HT-29 (cell line): Measurements from ENCODE around the gene HEXB. TPM values are rescaled to one million over a fixed set of nuclear protein-coding genes. Genes with fewer than 3 reads are reported as not detected.
"Not testable (repeated sequence)": the region's sequence is repeated elsewhere in the genome, so short reads cannot be mapped to it uniquely, and the experiment has no call there.

Experiments used
- DNase-seq: peaks from one replicate; pipeline ENCODE4 v3.0.0-alpha.2; 2015; ENCODE audit warnings: low spot score
- total RNA-seq: library from RNA; depleted of rRNA; stranded (reverse); fragments of >200 nt; shearing (Covaris generic); gene quantifications from 2 replicates; pipeline ENCODE4 v1.2.3, GENCODE V29; 2014

The HEXB gene
- total RNA-seq, 1 experiment from 2014 or later = 238 TPM

DNA sequence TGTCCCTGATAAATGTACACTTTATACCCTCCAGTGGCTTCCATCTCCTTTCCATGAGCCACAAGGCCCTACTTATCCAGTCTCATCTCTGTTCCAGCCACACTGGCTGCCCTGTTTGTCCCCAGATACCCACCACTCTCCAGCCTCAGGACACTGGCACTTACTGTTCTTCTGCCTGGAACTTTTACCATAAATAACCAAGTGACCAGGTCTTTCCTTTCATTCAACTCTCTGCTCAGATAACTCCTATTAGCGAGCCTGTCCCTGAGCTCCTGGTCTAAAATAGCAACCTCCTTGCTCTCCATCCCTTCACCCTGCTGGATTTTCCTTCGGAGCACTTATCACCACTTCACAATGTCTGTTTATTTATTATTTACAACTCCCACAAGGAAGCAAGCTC lies 27.9 kb upstream of the HEXB start:
- no peak for DNase-seq

DNA sequence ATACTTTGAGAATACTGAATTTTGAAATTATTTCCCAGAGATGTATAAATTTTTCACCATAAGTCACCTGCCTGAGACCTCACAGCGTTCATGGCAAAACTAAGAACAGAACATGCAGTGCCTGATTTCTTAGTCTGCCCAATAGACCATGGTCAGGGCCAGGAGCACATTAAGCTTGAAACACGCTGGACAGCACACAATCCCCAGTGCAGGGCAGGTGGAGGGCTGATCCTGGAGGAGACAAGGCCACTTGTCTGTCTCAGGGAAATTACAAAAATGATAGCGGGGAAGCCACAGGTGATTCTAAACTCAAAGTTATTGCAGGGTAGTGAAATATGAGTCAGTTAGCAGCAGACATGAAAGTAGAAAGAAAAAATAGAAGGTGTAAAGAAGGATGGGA lies 25.9 kb upstream of the HEXB start:
- no peak for DNase-seq

DNA sequence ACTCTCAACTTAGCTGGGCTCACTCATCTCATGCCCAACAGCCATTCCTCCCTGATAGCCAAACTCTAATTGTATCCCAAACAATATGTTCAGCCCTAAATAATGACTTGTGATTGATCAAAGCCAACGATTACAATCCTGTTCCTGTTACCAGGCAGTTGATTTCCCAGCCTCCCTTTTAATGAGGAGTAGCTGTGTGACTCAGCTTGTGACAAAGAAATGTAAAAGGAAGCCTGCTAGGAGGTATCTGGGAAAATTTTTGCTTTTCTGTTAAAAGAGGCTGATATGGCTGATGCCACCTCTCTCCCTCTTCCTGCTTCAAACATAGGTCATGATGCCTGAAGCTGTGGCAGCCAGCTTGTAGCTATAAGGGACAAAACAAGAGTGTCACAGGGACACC lies 24.9 kb upstream of the HEXB start:
- no peak for DNase-seq

DNA sequence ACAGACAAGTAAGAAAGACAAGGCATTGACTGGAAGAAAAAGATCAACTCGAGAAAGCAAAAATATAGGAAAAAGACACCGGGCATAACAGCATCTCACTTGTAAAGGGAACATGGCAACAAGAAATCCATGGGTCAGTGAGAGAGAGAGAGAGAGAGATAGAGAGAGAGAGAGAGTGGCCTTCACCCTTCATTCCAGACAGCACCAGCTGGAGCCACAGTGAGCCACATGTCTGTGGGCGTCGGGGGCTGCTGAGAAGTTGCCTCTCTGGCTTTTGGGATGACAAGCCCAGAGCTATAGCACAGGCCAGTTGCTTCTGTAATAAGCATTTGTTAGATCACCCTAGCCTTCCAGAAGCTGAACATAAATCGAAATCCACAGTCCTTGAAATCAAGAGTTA lies 24.2 kb upstream of the HEXB start:
- DNase-seq = no peak

DNA sequence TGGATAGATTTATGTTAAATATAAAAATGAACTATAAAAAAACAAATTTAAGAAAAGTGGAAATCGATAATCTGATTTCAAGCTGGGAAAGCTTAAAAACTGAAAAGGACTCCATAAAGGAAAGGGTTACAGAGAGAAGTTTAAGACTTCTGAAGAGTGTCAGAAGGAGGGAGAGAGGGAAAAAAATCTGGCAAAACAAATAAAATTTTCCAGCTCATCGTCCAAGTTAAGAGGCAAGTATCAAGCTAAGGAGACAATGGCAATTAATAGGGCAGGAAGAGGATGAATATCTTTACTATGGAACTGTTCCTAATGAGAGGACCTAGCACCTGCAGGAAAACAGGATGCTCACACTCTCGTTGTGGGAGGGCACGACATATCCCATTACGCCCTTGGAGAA lies 20.5 kb upstream of the HEXB start:
- DNase-seq = no peak

DNA sequence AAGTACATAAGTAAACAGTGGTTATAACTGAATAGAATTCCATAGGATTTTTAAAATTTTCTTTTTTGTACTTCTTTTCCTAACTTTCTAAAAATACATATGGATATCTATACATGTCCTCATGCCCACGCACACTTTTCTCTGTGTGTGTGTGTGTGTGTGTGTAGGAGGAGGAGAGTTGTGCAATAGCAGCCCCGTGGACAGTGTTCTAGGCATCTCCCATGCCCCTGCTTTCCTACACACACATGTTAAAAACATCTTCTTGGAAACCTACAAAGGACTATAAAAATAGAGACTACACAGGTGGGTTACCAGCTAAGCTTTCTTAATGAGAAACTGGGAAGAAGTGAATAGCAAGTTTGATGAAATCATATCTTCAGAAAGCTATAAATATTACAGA lies 19.8 kb upstream of the HEXB start:
- no peak for DNase-seq

DNA sequence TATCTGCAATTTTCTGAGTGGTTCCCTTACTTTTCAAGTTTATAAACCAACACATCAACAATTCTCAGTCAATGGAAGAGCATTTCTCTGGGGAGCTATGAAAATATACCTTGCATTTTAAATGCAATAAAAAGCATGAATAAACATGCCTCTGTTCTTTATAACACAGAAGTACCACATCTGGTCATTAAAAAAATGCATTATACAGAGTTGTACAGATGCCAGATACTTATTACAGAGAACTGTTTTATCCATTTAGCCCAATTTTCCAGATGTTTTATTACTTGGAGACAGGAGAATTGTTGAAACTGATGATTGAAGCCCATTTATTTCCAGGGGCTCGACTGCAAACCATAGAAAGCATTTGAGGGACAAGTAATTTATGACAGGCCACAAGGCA lies 19.2 kb upstream of the HEXB start:
- no peak for DNase-seq

DNA sequence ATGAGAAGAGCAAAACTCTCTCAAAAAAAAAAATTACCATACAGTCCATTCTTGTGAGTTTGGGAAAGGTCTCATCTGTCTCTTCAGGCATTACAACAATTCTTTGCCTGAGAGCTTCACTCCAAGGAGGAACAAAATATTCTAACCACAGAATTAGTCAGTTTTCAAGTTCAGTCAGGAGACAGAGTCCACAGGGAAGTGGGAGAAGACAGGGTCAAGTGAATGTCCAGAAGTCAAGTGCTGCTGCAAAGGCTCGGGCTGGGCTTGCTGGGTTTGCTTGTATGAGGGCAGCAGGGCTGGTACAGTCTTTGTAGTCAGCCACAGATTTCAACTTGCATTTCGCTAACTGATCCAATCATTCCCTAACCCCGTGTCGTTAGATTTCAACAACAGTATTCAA lies 17.6 kb upstream of the HEXB start:
- no peak for DNase-seq

DNA sequence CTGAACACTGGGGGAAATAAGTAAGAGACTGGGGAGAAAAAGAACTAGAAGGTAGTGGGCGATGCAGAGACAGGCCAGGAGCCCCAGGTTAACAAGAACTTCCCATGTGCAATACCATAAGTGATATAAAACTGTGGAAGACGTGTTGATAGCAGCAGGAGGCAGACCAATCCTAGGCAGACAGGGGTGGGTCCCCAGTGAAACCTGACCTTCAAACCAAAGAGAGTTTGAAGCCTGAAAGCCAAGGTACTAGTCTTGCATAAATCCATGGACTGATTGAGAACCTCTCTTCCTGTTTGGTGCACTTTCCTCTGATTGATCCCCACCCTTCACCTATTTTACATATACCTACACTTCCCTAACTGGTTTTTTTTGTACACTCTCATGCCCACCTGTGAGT lies 15.2 kb upstream of the HEXB start:
- DNase-seq = peak; percentile 83

DNA sequence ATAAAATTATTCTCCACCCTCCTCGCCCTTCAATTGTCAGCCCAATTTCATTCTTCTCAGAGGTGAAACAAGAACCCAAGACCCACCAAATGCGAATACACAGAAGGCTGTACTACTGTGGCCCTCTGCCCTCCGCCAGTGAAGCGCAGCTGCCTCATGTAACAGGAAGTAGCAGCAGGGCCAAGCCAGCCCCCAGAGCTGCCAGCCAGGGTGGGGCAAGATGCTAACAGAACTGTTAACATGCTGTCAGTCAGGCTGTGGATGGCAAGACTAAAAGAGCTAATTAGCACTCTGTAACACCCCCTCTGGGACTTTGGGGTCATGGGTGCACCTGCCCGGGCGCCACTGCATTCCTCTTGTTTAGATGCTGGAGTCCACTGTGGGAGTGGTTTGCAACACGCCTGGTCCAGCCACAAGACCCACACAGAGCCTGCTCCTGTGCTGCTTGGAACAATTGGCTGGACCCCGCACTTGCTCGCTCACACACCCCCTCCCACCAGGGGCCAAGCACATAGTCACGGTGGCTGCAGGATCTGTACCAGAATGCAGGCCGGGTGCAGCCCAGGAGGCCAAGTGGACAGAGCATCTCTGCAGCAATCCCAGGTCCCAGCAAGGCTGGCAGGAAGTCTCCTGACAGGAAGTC lies 14.5 kb upstream of the HEXB start:
- peak; percentile 79 for DNase-seq

DNA sequence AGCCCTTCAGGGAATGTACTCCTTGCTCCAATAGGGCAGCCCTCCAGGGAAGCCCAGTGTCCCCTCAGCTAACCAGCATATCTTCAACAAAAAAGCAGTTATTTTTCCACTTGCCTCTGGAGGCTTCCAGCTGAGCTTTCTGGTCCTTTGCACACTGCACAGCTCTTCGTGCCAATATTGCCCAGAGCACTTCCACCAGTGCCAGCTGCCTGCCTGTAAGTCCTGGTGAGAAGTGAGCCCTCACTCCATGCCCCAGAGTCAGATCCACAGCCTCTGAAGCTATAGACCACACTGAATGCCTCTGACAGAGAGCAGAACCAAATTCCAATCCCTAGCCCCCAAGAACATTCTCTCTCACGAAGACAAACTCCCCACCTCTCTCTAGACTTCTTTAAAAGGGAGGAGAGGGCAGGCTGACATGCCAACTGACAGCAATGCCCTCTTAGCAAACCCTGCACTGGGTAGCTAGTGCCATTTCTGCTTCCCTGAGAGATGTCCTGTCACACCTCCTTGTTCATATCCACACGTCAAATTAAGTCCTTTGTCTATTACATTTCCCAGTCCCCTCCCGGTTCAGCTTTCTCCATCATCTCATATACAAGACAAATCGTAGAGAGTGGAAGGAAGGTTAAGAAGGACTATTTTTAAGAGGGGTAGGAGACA lies 12.7 kb upstream of the HEXB start:
- no peak for DNase-seq

DNA sequence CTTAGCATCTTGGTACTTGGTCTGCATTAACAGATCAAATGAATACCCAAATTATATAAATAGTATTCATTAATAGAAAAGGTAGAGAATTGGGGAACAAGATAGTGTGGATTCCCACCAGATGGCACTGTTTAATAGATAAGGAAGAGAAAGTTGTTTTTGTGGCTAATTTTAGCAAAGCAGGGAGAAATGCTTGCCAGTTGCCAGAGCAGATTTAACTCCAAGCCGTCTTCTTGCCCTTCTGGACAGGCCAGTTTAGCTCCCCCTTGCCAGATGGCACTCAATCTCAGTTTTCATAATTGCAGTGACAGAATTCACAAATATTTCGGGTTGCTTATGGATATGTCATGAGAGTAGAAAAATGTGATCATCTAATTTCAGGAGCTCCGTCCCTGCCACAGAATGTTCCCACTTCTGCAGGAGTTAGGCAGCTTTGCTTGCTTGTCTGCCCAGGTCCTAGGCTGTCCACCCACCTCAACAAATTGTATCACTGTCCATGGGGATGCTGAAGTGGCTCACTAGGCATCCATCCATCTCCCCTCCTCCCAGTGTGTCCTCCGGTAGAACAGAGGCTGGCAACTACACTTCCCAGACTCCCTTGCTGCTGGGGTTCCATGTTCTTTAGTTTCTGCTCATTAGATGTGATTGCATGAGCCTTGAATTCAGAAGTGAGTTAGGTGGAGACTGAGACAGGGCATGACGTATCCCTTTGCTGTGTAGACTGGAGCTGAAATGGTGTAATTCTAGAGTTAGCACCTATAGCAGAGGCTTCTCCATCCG lies 11.8 kb upstream of the HEXB start:
- DNase-seq = peak; percentile 56

DNA sequence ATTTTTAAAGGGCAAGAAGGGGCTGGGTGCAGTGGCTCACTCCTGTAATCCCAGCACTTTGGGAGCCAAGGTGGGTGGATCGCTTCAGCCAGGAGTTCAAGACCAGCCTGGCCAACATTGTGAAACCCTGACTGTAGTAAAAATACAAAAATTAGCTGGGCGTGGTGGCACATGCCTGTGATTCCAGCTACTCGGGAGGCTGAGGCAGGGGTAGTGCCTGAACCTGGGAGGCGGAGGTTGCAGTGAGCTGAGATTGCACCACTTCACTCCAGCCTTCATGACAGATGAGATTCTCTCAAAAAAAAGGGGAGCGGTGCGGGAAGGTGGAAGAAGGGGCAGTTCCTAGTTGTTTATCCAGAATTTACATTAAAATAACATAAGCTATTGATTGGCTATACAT lies 8.6 kb upstream of the HEXB start:
- not testable (repeated sequence) for DNase-seq

DNA sequence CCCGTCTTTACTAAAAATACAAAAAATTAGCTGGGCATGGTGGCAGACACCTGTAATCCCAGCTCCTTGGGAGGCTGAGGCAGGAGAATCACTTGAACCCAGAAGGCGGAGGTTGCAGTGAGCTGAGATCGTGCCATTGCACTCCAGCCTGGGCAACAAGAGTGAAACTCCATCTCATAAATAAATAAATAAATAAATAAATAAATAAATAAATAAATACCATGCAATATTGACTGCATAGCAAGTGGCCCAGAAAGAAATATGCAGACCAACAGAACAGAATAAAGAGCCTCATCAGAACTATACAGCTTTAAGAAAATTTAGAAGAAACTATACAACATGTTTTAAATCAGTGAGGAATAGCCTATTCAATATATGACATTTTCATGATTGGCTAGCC lies 6.9 kb upstream of the HEXB start:
- DNase-seq = not testable (repeated sequence)

DNA sequence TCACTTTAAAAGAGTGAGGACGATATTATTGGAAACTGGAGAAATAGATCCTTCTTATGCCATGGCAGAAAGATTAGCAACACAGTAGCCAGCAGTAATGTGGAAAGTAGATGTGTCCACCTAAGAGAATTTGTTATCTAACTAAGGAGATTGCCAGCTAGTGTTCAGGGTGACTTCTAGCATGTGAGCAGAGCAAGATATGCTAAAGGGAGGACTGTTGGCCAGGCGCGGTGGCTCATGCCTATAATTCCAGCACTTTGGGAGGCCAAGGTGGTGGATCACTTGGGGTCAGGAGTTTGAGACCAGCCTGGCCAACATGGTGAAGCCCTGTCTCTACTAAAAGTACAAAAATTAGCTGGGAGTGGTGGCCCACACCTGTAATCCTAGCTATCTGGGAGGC lies 5.7 kb upstream of the HEXB start:
- DNase-seq = not testable (repeated sequence)

DNA sequence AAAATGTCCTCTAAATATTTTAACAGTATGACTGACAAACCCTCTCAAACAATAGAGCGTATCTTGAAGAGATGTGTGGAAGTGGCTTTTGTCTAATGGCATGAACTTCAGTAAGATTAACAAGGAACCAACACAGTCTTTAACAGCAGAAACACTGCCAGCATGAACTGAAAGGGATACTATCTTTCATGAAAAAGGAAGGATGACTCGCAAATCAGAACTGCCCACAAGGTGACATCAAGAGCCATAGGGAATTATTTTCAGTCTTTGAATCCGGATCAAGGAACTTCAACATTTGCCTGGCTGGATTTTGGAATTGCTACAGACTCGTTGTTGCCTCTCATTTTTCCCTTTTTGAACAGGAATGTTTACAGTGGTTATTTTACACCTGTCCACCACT lies 5.1 kb upstream of the HEXB start:
- no peak for DNase-seq

DNA sequence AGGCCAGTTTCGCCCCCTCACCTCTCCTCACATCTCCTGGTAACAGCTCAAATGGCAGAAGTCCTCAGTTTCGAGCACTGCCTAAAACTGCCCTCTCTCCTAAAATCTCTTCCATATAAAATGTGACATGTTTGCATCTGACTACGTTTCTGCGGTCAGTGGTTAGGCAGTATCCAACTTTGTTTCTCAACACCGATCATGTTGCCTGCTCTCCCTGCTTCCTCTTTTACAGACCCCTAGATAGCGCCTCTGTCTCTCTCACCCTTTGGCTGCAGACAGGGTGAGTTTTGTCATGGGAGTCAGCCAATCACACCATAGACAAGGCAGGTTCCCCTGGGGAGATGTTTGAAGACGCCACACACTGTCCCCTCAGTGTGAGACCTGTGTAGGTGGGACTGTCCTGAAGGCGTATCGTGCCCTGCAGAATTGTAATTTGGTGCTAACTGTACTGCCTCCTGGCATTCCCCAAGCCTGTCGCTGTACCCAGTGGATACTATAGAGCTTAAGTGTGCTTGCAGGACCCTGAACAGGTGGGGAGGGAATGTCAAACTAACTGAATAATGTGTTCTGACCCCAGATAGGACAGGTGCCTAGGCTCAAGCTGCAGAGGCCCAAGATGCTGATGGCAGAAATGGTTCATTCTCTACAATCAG lies 1.1 kb downstream of the HEXB start:
- DNase-seq = peak; percentile 8

DNA sequence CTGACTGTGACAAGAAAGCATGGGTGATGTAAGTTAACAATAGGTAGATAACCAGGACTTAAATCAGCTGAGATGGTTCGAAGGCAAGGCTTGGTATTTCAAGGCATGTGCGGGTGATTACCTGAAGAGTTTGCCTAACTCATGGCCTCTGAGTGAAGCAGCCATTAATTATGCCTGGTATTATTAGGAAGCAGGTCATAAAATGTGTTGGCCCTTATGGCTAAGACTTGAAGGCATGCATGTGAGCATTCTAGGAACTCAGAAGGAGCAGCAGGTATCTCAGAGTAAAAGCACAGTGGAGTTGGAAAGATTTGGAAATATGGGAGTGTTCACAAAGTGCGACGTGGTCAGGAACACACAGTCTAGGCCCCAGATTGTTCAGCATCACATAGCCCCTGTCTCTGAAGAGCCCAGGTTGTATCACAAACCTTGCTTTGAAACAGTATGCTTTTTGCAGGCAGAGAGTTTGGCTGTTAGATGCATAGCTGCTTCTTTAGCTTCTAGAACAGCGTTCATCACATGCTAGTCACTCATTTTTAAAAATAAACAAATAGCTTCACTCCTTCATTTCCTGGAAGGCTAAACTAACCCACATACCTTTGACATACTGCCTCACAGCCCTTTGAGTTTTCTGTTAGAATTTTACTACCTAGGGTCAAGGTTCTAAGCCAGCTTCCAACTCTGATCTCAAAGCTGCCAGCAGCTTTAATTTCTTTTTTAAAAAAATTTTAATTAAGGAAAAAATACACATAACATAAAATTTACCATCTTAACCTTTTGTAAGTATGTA lies 2.1 kb downstream of the HEXB start:
- DNase-seq = no peak

DNA sequence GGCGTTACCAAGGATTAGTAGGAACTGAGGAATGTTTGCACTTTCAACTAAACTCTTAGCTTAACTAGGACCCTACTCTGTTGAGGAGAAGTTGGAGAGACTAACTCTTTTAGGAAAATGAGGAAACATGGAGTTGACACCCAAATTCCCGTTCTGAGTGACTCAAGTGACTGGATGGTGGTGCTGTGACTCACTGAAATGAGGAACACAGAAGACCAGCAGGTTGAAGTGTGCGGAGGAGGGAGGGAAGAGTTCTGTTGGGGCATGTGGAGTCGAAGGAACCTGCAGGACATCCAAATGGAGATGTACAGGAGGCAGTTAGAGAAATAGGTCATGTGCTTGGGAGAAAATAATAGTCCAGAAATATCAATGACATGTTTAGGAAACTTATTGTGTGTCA lies 8.2 kb downstream of the HEXB start:
- DNase-seq = no peak

DNA sequence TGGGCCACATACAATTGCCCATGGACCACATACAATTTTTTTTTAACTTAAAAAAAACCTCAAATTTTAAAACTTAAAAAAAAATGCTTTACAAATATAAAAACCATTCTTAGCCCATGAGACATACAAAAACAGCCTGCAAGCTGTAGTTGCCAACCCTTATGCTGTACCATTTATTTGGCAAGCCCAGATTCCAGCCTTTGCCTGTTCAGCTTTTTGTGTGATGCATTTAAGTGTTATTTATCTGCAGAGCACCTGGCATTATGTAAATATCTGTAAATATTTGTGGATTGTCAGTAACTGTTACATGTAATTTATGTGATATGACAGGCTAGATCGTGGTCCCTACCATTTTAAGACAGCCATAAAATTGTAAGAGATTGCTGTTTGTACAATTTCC lies 32.6 kb downstream of the HEXB start:
- no peak for DNase-seq

DNA sequence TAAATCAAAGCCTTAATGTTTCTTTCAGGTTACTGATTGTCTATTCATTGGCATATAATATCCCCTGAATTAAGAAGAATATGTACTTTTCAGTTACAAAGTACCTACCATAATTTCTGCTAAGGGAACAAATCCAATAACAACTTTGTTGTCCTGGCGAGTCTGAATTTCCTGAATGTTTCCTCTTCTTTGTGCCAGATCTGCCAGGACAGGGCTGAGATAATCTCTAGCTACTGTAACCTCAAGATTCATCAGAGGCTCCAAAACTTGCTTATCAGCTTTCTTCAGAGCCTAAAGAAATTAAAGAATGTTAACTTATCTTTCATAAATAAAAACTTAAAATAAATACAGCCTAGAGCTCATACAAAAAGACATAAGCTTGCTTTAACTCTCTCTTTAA lies 37.2 kb downstream of the HEXB start:
- DNase-seq = no peak

DNA sequence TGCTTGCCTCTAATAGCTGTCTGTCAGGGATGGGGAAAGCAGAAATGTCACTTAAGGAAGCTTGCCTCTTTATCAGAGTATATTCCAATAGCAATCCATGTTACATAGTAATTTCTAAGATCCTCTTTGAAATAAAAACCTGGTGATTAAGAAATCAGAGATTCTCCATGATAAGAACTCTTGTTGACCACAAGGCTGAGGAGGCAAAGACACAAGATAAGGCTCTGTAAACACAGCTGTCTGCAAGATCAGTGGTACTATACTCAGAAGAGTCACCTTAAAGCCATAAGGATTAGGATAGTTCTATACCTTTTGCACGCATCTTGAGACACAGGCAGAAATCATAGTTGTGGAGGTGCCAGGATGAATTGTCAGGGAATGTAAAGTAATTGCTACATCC lies 40.3 kb downstream of the HEXB start:
- no peak for DNase-seq
